HG03558 (cell line): ENCODE measurements around the gene XIRP2.

Experiments
- ATAC-seq: cut with Tn5 transposase; IDR thresholded peaks from one replicate; pipeline ENCODE4 v1.9.1; 2021; ENCODE audit warnings: moderate number of reproducible peaks; ENCODE audit not compliant: unreplicated experiment; ENCODE audit errors: extremely low read depth

XIRP2 gene

GRCh38 chr2:166934817-166935216, 46.5 kb downstream of the XIRP2 start:
- ATAC-seq: no peak

GRCh38 chr2:166942377-166942776, 54.1 kb downstream of the XIRP2 start:
- no peak for ATAC-seq

GRCh38 chr2:166944909-166945308, 56.6 kb downstream of the XIRP2 start:
- no peak for ATAC-seq

- ATAC-seq: no peak
Measured at GRCh38 chr2:166957686-166958085, 69.4 kb downstream of the XIRP2 start.

GRCh38 chr2:166958986-166959481, 70.8 kb downstream of the XIRP2 start:
- ATAC-seq: no peak

- ATAC-seq: no peak
Measured at GRCh38 chr2:166959556-166959955, 71.3 kb downstream of the XIRP2 start.

GRCh38 chr2:166960702-166961270, 72.5 kb downstream of the XIRP2 start:
- no peak for ATAC-seq

- ATAC-seq: no peak
Measured at GRCh38 chr2:166961933-166962332, 73.7 kb downstream of the XIRP2 start.

GRCh38 chr2:166969486-166969885, 81.2 kb downstream of the XIRP2 start:
- no peak for ATAC-seq

- no peak for ATAC-seq
Measured at GRCh38 chr2:166972002-166972401, 83.7 kb downstream of the XIRP2 start.

- no peak for ATAC-seq
Measured at GRCh38 chr2:166972418-166972817, 84.1 kb downstream of the XIRP2 start.

- ATAC-seq: no peak
Measured at GRCh38 chr2:166984188-166984587, 95.9 kb downstream of the XIRP2 start.

GRCh38 chr2:166984797-166985196, 96.5 kb downstream of the XIRP2 start:
- no peak for ATAC-seq

- ATAC-seq: no peak
Measured at GRCh38 chr2:166994588-166995336, 106.5 kb downstream of the XIRP2 start.

GRCh38 chr2:166996465-166996864, 108.2 kb downstream of the XIRP2 start:
- ATAC-seq: no peak

- ATAC-seq: no peak
Measured at GRCh38 chr2:167001165-167001564, 112.9 kb downstream of the XIRP2 start.

- ATAC-seq: no peak
Measured at GRCh38 chr2:167005096-167005495, 116.8 kb downstream of the XIRP2 start.

- ATAC-seq: no peak
Measured at GRCh38 chr2:167013227-167013626, 124.9 kb downstream of the XIRP2 start.

GRCh38 chr2:167015806-167016205, 127.5 kb downstream of the XIRP2 start:
- no peak for ATAC-seq

GRCh38 chr2:167017021-167017420, 128.7 kb downstream of the XIRP2 start:
- ATAC-seq: no peak

- ATAC-seq: no peak
Measured at GRCh38 chr2:167018590-167018989, 130.3 kb downstream of the XIRP2 start.

GRCh38 chr2:167028503-167028902, 140.2 kb downstream of the XIRP2 start:
- no peak for ATAC-seq
